GM21381 (cell line): Measurements from ENCODE around the gene LAMTOR4.
"Not testable (repeated sequence)": the region's sequence is repeated elsewhere in the genome, so short reads cannot be mapped to it uniquely, and the experiment has no call there.

Experiments used
- ATAC-seq: cut with Tn5 transposase; IDR thresholded peaks from one replicate; pipeline ENCODE4 v1.9.1; 2021; ENCODE audit warnings: mild to moderate bottlenecking, moderate library complexity; ENCODE audit not compliant: unreplicated experiment

LAMTOR4 gene

GRCh38 chr7:100169147-100169850 lies 20.6 kb downstream of the LAMTOR4 start:
- ATAC-seq, result no peak

- ATAC-seq, result no peak
Observed at GRCh38 chr7:100170101-100170897, 21.6 kb downstream of the LAMTOR4 start.

DNA sequence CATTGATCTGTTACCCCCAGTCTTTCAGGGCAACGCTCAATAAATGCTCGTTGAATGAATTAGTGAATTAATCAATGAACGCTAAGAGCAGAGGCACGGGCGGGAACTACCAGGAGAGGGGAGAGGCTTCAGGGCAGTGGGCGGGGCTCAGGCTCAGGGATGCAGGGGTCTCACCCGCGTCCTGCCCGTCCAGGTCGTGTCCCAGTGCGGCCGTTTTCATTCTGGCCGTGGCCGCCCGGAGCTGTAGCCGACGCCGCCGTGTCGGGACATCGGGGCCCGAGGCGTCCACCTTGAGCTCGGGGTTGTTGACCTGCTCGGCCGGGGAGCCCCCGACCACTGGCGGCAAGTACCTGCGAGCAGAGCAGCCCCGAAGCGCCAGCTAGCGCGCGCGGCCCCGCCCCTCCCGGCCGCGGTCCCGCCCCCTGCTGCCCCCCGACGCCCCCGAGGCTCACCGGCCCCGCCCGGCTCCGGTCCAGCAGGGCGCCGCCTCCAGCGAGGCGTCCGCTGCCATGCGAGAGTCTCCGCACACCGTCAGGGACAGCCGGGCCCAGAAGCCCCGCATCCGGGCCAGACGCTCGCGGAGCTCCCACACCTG lies 22.5 kb downstream of the LAMTOR4 start:
- no peak for ATAC-seq

GRCh38 chr7:100171840-100172239 lies 23.1 kb downstream of the LAMTOR4 start:
- no peak for ATAC-seq

- no peak for ATAC-seq
Observed at GRCh38 chr7:100173806-100174495, 25.2 kb downstream of the LAMTOR4 start.

- no peak for ATAC-seq
Observed at GRCh38 chr7:100174582-100174981, 25.9 kb downstream of the LAMTOR4 start.

GRCh38 chr7:100175296-100175935 lies 26.7 kb downstream of the LAMTOR4 start:
- ATAC-seq, result no peak

DNA sequence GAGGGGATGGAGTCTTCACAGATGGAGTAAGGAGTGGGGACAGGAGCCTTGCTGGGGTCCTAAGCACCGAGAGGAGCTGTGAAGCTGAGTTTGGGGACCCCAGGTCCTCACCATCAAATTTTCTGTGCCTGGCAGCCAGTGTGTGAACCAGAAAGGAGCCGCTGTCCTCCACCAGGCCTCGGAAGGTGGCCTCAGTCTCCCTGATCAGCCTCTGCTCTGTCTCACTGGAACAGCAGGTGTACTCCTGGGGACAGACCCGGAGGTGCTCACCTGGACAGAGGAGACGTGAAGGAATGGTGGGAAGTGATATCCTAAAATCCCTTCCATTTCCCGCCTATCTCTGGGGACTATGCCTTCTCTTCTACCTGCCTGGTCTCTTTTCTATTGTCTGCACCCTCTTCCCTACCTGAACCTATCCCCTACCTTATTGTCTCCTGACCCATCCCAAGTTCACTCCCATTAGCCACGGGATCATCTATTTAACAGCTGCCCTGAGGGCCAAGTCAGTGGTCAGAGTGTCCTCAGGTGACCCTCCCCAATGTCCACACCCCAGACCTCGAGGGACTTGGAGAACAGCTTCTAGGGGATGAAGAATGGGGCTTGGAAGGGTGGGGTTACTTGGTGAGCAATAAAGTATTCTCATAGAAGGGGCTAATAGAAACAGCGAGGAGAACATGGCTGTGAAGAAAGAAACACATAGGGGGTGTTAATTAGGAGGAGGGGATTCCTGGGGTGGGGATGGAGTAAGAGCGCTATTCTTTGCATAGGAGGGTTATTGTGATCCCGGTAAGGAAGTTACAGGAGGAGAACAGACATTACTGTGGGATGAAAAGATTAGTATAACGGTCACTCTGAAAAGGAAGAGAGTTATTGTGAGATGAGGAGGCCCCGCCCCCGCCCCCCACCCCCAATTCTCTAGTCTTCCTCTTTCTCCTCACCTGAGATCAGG lies 27.7 kb downstream of the LAMTOR4 start:
- ATAC-seq, result no peak

DNA sequence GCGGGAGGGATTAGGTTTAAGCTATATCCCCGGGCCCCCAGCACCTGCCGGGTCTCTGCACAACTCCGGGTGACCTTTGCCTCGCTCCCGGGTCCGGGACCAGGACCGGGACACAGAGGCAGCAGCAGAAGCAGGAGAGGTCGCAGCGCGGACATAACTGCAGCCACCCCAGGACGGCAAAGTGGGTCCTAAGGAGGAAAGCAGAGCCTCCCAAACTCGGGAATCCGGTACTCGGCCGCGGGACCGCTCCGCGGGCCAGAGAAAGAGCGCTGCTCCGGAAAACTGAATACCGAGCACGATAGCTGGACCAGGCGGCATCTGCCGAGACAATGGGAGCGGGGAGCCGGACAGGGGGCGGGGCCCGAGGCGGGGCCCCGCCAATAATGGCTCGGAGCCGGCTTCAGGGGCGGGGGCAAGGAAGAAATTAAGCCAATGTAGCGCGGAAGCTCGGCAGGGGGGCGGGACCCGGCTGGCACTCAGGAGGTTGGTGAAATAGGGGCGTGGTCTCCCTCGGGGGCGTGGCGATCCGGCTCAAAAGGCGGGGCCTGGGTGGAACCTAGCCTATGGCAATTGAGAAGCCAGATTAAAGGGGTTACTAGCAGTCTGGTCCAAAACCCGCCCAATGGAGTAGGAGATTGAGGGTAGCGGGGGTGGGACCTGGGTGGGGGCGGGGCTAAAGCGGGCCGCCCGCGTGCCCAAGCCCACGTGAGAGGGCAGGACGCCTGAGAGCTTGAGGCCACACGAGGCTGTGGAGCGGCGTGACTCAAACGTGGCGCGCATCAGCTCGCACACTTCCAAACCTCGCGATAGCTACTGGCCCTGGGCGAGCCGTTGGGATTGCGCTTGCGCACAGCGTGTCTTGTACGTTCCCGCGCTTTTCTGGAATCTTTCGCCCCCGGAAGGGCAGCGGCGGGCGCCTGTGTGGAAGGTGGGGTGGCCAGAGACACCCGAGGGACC lies 28.6 kb downstream of the LAMTOR4 start, which contains the start of the genes GPC2 and STAG3:
TSS of gene GPC2 (minus strand) at position 337 of the 957 bp plus-strand sequence. CDS start at position 155, 182 bp downstream.
TSS of gene STAG3 (plus strand) at position 874 of the 957 bp plus-strand sequence. CDS start 2,639 bp downstream, outside the sequence.
- peak; percentile 88 for ATAC-seq

DNA sequence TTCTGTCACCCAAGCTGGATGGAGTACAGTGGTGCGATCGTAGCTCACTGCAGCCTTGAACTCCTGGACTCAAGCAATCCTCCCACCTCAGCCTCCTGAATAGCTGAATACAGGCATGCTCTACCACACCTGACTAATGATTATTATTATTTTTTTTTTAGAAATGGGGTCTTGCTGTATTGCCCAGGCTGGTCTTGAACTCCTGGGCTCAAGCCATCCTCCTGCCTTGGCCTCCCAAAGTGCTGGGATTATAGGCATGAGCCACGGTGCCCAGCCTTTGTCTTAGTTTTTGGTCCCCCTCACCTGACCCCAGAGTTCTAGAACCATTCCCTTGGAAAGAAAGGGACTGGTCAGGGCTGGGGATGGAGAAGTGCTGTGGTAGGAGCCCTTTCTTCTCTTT lies 31.4 kb downstream of the LAMTOR4 start:
- ATAC-seq, result not testable (repeated sequence)

DNA sequence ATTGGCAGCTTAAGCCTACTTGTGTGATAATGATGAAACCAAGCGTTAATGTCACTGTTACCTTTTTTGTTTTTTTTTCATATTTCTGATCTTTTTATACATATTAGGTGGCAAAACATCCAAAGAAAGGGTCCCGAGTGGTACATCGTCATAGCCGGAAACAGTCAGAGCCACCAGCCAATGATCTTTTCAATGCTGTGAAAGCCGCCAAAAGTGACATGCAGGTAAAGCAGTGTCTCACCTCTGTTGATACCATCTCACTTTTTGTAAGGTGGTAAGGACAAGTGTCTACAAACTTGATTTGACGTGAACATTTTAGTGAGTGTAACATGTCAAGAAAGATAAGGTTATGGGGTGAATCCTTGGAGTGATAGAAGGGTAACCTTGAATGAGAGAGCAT lies 33.9 kb downstream of the LAMTOR4 start:
- not testable (repeated sequence) for ATAC-seq

- not testable (repeated sequence) for ATAC-seq
Observed at GRCh38 chr7:100183090-100183489, 34.4 kb downstream of the LAMTOR4 start.

GRCh38 chr7:100185726-100186125 lies 37.0 kb downstream of the LAMTOR4 start:
- ATAC-seq, result no peak

DNA sequence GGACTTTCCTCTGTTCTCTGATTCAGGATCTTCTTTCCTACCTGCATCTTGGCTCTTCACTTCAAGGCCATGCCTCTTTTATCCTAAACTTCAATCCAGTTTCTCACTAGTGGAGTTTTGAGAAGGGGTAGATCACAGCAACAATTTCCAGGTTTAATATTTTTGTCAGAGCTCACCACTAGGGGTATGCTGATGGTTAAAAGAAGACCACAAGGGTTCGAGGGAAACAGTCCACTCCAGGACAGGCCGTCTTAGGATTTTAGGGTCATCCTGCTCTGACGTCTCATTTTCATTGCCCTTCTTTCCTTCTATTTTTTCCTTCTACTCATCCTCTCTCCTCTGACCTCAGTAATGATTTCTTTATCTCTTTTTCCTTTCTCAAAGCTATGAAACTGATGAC lies 40.3 kb downstream of the LAMTOR4 start:
- ATAC-seq, result no peak

DNA sequence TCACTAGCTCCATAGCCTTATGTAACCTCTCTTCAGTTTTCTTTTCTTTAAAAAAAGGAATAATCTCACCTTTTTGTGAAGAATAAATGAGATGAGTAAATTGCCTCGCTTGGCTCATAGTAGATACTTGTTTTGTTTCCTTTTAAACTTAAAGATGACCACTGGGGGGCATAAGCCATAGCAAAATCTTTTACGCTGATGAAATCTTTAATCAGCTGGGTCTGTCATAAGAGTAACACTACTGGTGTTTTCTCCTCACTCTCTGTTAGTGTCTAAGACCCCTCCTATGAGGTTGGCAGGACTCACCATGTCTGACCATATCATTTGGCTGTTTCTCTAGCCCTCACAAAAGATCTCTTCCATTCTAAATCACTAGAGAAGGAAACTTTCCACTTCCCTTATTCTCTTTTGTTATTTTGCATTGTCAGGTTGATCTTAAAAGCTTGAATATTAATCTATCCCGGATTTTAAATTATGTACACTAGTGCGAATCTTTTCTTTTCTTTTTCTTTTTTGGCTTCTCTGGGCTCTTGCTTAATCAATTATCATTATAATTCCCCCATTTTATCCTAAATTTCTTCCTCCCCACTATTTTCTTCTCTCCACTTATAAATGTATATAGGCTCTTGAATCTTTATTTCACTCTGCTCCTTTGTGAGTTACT lies 41.5 kb downstream of the LAMTOR4 start:
- ATAC-seq, result no peak

GRCh38 chr7:100191775-100192174 lies 43.1 kb downstream of the LAMTOR4 start:
- ATAC-seq, result no peak

DNA sequence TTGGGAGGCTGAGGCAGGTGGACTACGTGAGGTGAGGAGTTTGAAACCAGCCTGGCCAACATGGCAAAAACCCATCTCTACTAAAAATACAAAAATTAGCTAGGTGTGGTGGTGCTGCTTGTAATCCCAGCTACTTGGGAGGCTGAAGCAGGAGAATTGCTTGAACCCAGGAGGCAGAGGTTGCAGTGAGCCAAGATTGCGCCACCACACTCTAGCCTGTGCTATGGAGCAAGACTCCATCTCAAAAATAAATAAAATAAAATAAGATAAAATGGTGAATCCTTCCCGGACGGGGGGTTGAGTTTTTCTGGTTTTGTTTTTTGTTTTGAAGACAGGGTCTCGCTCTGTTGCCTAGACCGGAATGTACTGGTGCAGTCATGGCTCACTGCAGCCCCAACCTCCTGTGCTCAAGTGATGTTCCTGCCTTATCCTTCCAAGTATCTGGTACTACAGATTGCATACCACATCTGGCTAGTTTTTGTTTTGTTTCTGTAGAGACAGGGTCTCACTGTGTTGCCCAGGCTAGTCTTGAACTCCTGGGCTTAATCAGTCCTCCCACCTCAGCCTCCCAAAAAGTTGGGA lies 43.7 kb downstream of the LAMTOR4 start:
- ATAC-seq, result not testable (repeated sequence)
